ENCODE data around the gene COL13A1.

COL13A1 gene

GRCh38 chr10:69816521-69816920, 14.8 kb downstream of the COL13A1 start:
- H3K9me3 Mint-ChIP-seq = no peaks in the 10 kb centered on the region
- H3K27ac Mint-ChIP-seq = peak overlapping the region in 1 of 2 donors; percentile 6
- peaks cover 9 to 13% of the 10 kb centered on the region in 2 donors for H3K27me3 Mint-ChIP-seq
- DNase-seq (no peak), ATAC-seq (replicated peaks) (no peak)
- H3K36me3 Mint-ChIP-seq (ENCODE audit: insufficient read depth) = no peaks in the 10 kb centered on the region
- no peak overlapping the region for H3K4me3 Mint-ChIP-seq
- peaks cover 17 to 18% of the 10 kb centered on the region in 2 donors for H3K4me1 Mint-ChIP-seq (ENCODE audit: low read depth in 2 of 2)

DNA sequence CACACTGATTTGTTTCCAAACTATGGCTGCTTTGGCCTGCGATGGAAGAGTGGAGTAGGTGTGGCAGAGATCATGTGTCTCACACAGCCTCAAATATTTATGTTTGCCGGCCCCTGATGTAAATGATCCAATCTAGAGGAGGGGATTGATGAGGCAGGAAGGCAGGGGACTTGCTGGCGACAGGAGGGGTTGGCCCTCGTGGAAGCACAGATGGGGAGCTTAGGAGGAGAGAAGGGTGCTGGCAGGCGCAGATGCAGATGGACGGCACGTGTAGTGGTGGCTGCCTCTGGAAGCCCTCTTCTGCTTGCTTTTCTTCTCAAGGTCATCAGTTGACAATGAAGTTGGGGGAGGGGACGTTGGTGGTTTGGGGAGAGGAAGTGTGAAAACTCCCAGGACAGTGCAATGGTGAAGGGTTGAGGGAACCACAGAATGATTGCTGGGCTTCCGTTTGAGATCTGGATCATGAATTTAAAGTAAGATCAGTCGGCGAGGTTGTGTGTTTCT, 15.4 kb downstream of the COL13A1 start:
- ATAC-seq (replicated peaks) (no peak), DNase-seq (no peak)
- Mint-ChIP-seq H3K27me3 (peaks cover 9 to 13% of the 10 kb centered on the region in 2 donors), H3K4me3 (peak overlapping the region in 1 of 2 donors; percentile 18), H3K27ac (peak overlapping the region in 1 of 2 donors; percentile 6), H3K4me1 (ENCODE audit: low read depth in 2 of 2) (peaks cover 17 to 18% of the 10 kb centered on the region in 2 donors), H3K36me3 (ENCODE audit: insufficient read depth) (no peaks in the 10 kb centered on the region), H3K9me3 (no peaks in the 10 kb centered on the region)

- H3K4me3 Mint-ChIP-seq = no peak overlapping the region
- no peaks in the 10 kb centered on the region for H3K9me3 Mint-ChIP-seq
- DNase-seq (no peak), ATAC-seq (replicated peaks) (no peak)
- no peaks in the 10 kb centered on the region for H3K36me3 Mint-ChIP-seq (ENCODE audit: insufficient read depth)
- H3K27ac Mint-ChIP-seq = no peak overlapping the region
- peaks cover 9 to 24% of the 10 kb centered on the region in 2 donors for H3K27me3 Mint-ChIP-seq
- peaks cover 17 to 19% of the 10 kb centered on the region in 2 donors for H3K4me1 Mint-ChIP-seq (ENCODE audit: low read depth in 2 of 2)
These were observed 17.1 kb downstream of the COL13A1 start for GRCh38 chr10:69818676-69819239.

- Mint-ChIP-seq H3K27ac (peak overlapping the region in 1 of 2 donors; percentile 6), H3K36me3 (ENCODE audit: insufficient read depth) (no peaks in the 10 kb centered on the region), H3K4me1 (ENCODE audit: low read depth in 2 of 2) (peaks cover 17 to 19% of the 10 kb centered on the region in 2 donors), H3K9me3 (no peaks in the 10 kb centered on the region), H3K27me3 (peaks cover 9 to 32% of the 10 kb centered on the region in 2 donors), H3K4me3 (no peak overlapping the region)
- no peak for ATAC-seq (replicated peaks)
- DNase-seq = no peak
These were observed 18.2 kb downstream of the COL13A1 start for GRCh38 chr10:69819716-69820506.

- DNase-seq = no peak
- H3K4me1 Mint-ChIP-seq (ENCODE audit: low read depth in 2 of 2) = peaks cover 17 to 19% of the 10 kb centered on the region in 2 donors
- H3K27ac Mint-ChIP-seq = peak overlapping the region in 1 of 2 donors; percentile 46
- no peak for ATAC-seq (replicated peaks)
- H3K4me3 Mint-ChIP-seq = no peak overlapping the region
- H3K9me3 Mint-ChIP-seq = no peaks in the 10 kb centered on the region
- H3K36me3 Mint-ChIP-seq (ENCODE audit: insufficient read depth) = no peaks in the 10 kb centered on the region
- peaks cover 9 to 40% of the 10 kb centered on the region in 2 donors for H3K27me3 Mint-ChIP-seq
These were observed 19.1 kb downstream of the COL13A1 start for GRCh38 chr10:69820817-69821216.

DNA sequence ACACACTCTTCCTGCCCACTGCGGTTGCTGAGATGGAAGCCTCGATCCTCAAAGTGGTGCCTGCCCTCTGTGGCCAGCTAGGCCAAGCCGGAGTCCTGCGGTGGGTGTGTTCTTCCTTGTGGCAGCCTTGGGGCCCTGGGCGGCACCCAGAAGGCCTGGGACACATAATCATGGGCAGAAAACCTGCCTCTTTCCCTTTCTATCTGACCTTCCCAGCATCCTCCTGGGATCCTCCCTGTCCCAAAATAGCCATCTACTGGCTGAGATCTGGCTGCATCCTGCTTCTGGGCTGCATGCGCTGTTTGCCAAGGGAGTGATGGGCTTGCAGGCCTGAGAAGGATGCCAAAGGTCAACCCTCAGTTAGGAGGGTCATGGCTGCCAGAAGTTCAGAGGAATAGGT, 23.9 kb downstream of the COL13A1 start:
- H3K4me1 Mint-ChIP-seq (ENCODE audit: low read depth in 2 of 2) = peaks cover 3 to 4% of the 10 kb centered on the region in 2 donors
- peaks cover 25 to 74% of the 10 kb centered on the region in 2 donors for H3K27me3 Mint-ChIP-seq
- no peak for DNase-seq
- H3K36me3 Mint-ChIP-seq (ENCODE audit: insufficient read depth) = no peaks in the 10 kb centered on the region
- H3K27ac Mint-ChIP-seq = no peak overlapping the region
- no peak overlapping the region for H3K4me3 Mint-ChIP-seq
- ATAC-seq (replicated peaks) = no peak
- H3K9me3 Mint-ChIP-seq = no peaks in the 10 kb centered on the region

DNA sequence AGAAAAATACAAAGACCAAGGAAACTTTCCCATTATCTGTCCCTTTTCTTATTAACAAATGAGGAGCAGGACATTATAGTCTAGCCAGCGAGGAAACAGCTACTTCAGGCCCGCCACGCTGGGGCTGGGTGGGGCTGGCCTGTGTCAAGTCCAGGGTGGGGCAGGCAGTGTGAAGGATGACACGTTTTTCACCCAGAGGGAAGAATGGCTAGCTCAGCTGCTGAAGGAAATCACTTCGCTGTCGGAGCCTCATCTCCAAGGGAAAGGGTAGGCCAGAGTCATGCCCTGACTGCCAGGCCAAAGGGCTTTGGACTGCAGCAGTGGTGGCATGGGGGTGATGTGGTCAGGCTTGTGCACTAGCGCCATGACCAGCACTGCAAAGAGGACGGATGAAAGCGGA, 24.4 kb downstream of the COL13A1 start:
- Mint-ChIP-seq H3K4me3 (no peak overlapping the region), H3K27ac (no peak overlapping the region), H3K4me1 (ENCODE audit: low read depth in 2 of 2) (peaks cover 0 to 1% of the 10 kb centered on the region in 2 donors), H3K27me3 (peaks cover 25 to 79% of the 10 kb centered on the region in 2 donors), H3K9me3 (no peaks in the 10 kb centered on the region), H3K36me3 (ENCODE audit: insufficient read depth) (no peaks in the 10 kb centered on the region)
- ATAC-seq (replicated peaks) (no peak), DNase-seq (no peak)

DNA sequence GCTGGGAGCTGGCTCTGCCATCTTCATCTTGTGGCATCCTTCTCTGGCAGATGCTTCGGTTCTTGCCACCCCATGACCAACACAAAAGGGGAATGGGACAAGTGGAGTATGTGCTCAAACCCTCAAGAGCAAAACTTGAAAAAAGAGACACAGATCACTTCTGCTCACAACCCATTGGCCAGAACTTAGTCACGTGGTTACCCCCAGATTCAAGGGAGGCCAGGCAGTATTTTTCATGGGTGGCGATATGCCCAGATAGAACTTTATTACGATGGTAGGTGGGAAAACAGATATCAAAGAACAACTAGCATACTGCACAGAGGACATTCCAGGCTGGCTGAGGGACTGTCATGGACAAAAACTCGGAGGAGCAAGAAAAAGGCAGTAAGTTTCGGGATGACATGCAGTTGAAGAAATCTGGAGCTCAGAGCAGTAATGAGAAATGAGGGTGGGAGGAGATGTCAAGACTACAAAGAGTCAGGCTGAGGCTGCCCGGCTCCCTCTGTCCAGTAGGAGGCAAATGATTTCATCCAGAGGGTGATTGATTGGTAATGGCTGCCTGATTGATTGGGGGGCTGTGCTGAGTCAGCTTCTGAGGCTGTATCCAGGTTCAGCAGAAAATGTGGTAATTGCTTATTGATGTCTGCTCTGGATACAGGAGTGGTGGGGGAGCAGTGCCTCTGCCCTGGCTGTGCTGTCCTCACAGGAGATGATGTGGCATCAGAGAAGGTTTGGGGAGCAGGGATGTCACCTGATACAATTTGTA, 25.3 kb downstream of the COL13A1 start:
- DNase-seq (no peak), ATAC-seq (replicated peaks) (no peak)
- Mint-ChIP-seq H3K27ac (no peak overlapping the region), H3K4me3 (no peak overlapping the region), H3K36me3 (ENCODE audit: insufficient read depth) (no peaks in the 10 kb centered on the region), H3K4me1 (ENCODE audit: low read depth in 2 of 2) (peaks cover 0 to 1% of the 10 kb centered on the region in 2 donors), H3K27me3 (peaks cover 25 to 88% of the 10 kb centered on the region in 2 donors), H3K9me3 (no peaks in the 10 kb centered on the region)

GRCh38 chr10:69828144-69828870, 26.6 kb downstream of the COL13A1 start:
- H3K9me3 Mint-ChIP-seq = no peaks in the 10 kb centered on the region
- H3K27ac Mint-ChIP-seq = no peak overlapping the region
- peaks cover 27 to 95% of the 10 kb centered on the region in 2 donors for H3K27me3 Mint-ChIP-seq
- H3K36me3 Mint-ChIP-seq (ENCODE audit: insufficient read depth) = no peaks in the 10 kb centered on the region
- DNase-seq (no peak), ATAC-seq (replicated peaks) (no peak)
- no peak overlapping the region for H3K4me3 Mint-ChIP-seq
- no peaks in the 10 kb centered on the region for H3K4me1 Mint-ChIP-seq (ENCODE audit: low read depth in 2 of 2)

DNA sequence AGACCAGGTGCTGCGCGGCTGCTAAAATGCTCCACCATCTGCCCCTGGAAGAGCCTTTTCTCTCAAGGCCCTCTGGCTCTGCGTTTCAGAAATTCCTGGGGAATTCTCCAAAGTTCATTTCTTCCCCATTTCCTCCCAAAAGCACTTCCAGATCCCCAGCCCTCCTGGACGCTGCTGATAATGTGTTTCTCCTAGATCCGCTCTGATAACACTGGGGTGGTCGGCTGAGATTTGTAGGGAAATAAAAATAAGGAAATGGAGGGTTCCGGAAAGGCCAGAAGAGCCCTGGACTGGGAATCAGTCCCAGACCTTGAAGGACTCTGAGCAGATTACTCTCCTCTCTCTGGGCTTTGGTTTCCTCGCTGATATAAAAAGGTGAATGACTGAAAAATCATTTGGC, 28.1 kb downstream of the COL13A1 start:
- no peaks in the 10 kb centered on the region for H3K4me1 Mint-ChIP-seq (ENCODE audit: low read depth in 2 of 2)
- H3K36me3 Mint-ChIP-seq (ENCODE audit: insufficient read depth) = no peaks in the 10 kb centered on the region
- no peaks in the 10 kb centered on the region for H3K9me3 Mint-ChIP-seq
- H3K4me3 Mint-ChIP-seq = no peak overlapping the region
- peaks cover 42 to 97% of the 10 kb centered on the region in 2 donors for H3K27me3 Mint-ChIP-seq
- DNase-seq (no peak), ATAC-seq (replicated peaks) (no peak)
- H3K27ac Mint-ChIP-seq = peak overlapping the region in 1 of 2 donors; percentile 17

- DNase-seq (no peak), ATAC-seq (replicated peaks) (no peak)
- no peaks in the 10 kb centered on the region for H3K4me1 Mint-ChIP-seq (ENCODE audit: low read depth in 2 of 2)
- H3K36me3 Mint-ChIP-seq (ENCODE audit: insufficient read depth) = no peaks in the 10 kb centered on the region
- H3K27ac Mint-ChIP-seq = no peak overlapping the region
- no peaks in the 10 kb centered on the region for H3K9me3 Mint-ChIP-seq
- H3K27me3 Mint-ChIP-seq = peaks cover 43 to 100% of the 10 kb centered on the region in 2 donors
- no peak overlapping the region for H3K4me3 Mint-ChIP-seq
These were observed 29.6 kb downstream of the COL13A1 start for GRCh38 chr10:69831231-69831855.

- H3K9me3 Mint-ChIP-seq = no peaks in the 10 kb centered on the region
- ATAC-seq (replicated peaks) = no peak
These were observed 33.5 kb downstream of the COL13A1 start for GRCh38 chr10:69835233-69835632.

More at GRCh38 chr10:69835233-69835632, 33.5 kb downstream of the COL13A1 start:
- no peaks in the 10 kb centered on the region for H3K36me3 Mint-ChIP-seq (ENCODE audit: insufficient read depth)
- no peak for DNase-seq
- H3K4me3 Mint-ChIP-seq = no peak overlapping the region
- H3K27me3 Mint-ChIP-seq = peaks cover 27 to 86% of the 10 kb centered on the region in 2 donors
- H3K4me1 Mint-ChIP-seq (ENCODE audit: low read depth in 2 of 2) = no peaks in the 10 kb centered on the region
- no peak overlapping the region for H3K27ac Mint-ChIP-seq
